Panc1 (cell line): ENCODE data around the gene TMEM107. TPM values are rescaled to one million over a fixed set of nuclear protein-coding genes. Genes with fewer than 3 reads are reported as not detected.

Experiments
- ATAC-seq: fragments of 200-7000 bp; cut with Tn5 transposase; 2 replicates; pipeline ENCODE4 v1.9.1; 2020; ENCODE audit warnings: mild to moderate bottlenecking, moderate library complexity
- BruUV-seq: library from RNA; stranded (reverse); fragments of 400-500 nt; replicated peaks from 2 replicates; lab custom pipeline; 2021; lab: Mats Ljungman, UMichigan
- CTCF ChIA-PET: fragments of 300-600 bp; sonication (Branson Sonifier 250); formaldehyde crosslinking; loops from one replicate; lab custom pipeline; 2022; ENCODE audit warnings: antibody characterized with exemption; lab: Charles Lee
- POLR2A ChIA-PET: fragments of 300-600 bp; sonication (Branson Sonifier 250); formaldehyde crosslinking; loops from one replicate; lab custom pipeline; 2022; ENCODE audit warnings: antibody characterized with exemption; lab: Charles Lee
- DNase-seq: peaks from one replicate; pipeline ENCODE4 v3.0.0-alpha.2; 2010; ENCODE audit warnings: low read depth, low spot score
- H3K27ac ChIP-seq: 2 replicates; pipeline ENCODE4 v1.5.1; 2011; ENCODE audit warnings: mild to moderate bottlenecking, low read length, inconsistent platforms
- H3K27me3 ChIP-seq: fragments of 200-500 bp; sonication (Bioruptor generic); 2 replicates; pipeline ENCODE4 v1.6.0; 2014; ENCODE audit warnings: low read length, inconsistent platforms; ENCODE audit not compliant: control insufficient read depth, insufficient read depth
- H3K36me3 ChIP-seq: fragments of 200-500 bp; sonication (Bioruptor generic); 2 replicates; pipeline ENCODE4 v1.5.1; 2014; ENCODE audit warnings: inconsistent platforms, mild to moderate bottlenecking, low read length, moderate library complexity; ENCODE audit not compliant: control insufficient read depth, insufficient read depth
- H3K4me1 ChIP-seq: 2 replicates; pipeline ENCODE4 v1.5.1; 2011; ENCODE audit warnings: inconsistent platforms, mild to moderate bottlenecking, low read length, moderate library complexity; ENCODE audit not compliant: control insufficient read depth, insufficient read depth
- H3K4me3 ChIP-seq, 2 experiments: 2 replicates each; pipeline ENCODE4 v1.5.1; 2011 to 2012; ENCODE audit warnings: low read depth in 2 of 2, low read length in 2 of 2, mild to moderate bottlenecking in 2 of 2, inconsistent platforms in 1 of 2, moderate library complexity in 1 of 2
- H3K9me3 ChIP-seq: fragments of 200-500 bp; sonication (Bioruptor generic); 2 replicates; pipeline ENCODE4 v1.5.1; 2014; ENCODE audit warnings: low read depth, mild to moderate bottlenecking, inconsistent platforms, low read length, moderate library complexity; ENCODE audit not compliant: control insufficient read depth, insufficient read depth
- POLR2AphosphoS5 ChIP-seq: IDR thresholded peaks from 2 replicates; pipeline ENCODE4 v1.6.1; 2012; ENCODE audit warnings: mild to moderate bottlenecking, low read depth, low read length, moderate library complexity
- REST ChIP-seq, 2 experiments: IDR thresholded peaks; 2 replicates each; pipeline ENCODE4 v1.6.1; 2011 to 2012; ENCODE audit warnings: low read depth in 2 of 2, control low read depth in 1 of 2, low read length in 1 of 2, mild to moderate bottlenecking in 1 of 2, moderate library complexity in 1 of 2; ENCODE audit not compliant: insufficient read depth in 1 of 2
- SIN3A ChIP-seq: IDR thresholded peaks from 2 replicates; pipeline ENCODE4 v1.6.1; 2012; ENCODE audit warnings: low read depth, mild to moderate bottlenecking, low read length, moderate library complexity, borderline replicate concordance; ENCODE audit not compliant: insufficient read depth
- TCF7L2 ChIP-seq: IDR thresholded peaks from 2 replicates; pipeline ENCODE4 v1.6.1; 2011; ENCODE audit warnings: mild to moderate bottlenecking, low read depth, low read length, inconsistent platforms
- in situ Hi-C: cut with HindIII; loops from 2 replicates; pipeline ENCODE4 v1.10.0; 2016; ENCODE audit warnings: low sequenced_read_pairs, low pct_unique_long_range_greater_than_20kb
- intact Hi-C: fragments of 100-400 bp; cut with micrococcal nuclease; formaldehyde crosslinking; loops from one replicate; pipeline ENCODE4 v1.10.0; 2022; ENCODE audit not compliant: unreplicated experiment
- total RNA-seq: library from RNA; stranded (reverse); gene quantifications from one replicate; pipeline ENCODE4 v1.2.1, GENCODE V29; 2021; ENCODE audit not compliant: unreplicated experiment
- TF ChIP-seq, protein P1 (sequence below): fragments of 450-650 bp; IDR thresholded peaks from 2 replicates; pipeline ENCODE4 v1.5.1; 2017; ENCODE audit warnings: mild to moderate bottlenecking

TMEM107 gene
- total RNA-seq, 1 experiment from 2014 or later = 10.6 TPM

GRCh38 chr17:8146381-8147140 lies 29.6 kb downstream of the TMEM107 start:
- in situ Hi-C loops = no loop called here
- Histone ChIP-seq H3K27me3 (no peaks in the 10 kb centered on the region), H3K4me3 (no peak overlapping the region), H3K4me1 (peaks cover 3% of the 10 kb centered on the region; the same call in 1 of the 2 replicates), H3K36me3 (no peaks in the 10 kb centered on the region; the same call in 1 of the 2 replicates), H3K27ac (no peak overlapping the region), H3K9me3 (no peaks in the 10 kb centered on the region)
- ChIA-PET POLR2A (no interaction called here), CTCF (no interaction called here)
- ATAC-seq (no peak), DNase-seq (no peak)
- BruUV-seq = no TSS peak
- intact Hi-C loops = no loop called here
- TF ChIP-seq REST (IDR thresholded peaks at IDR 0.05; ENCODE audit: insufficient read depth in 1 of 2, low read depth in 2 of 2, low read length in 1 of 2) (no peak), POLR2AphosphoS5 (no peak), TCF7L2 (no peak), SIN3A (no peak)
- TF ChIP-seq, protein P1, sequence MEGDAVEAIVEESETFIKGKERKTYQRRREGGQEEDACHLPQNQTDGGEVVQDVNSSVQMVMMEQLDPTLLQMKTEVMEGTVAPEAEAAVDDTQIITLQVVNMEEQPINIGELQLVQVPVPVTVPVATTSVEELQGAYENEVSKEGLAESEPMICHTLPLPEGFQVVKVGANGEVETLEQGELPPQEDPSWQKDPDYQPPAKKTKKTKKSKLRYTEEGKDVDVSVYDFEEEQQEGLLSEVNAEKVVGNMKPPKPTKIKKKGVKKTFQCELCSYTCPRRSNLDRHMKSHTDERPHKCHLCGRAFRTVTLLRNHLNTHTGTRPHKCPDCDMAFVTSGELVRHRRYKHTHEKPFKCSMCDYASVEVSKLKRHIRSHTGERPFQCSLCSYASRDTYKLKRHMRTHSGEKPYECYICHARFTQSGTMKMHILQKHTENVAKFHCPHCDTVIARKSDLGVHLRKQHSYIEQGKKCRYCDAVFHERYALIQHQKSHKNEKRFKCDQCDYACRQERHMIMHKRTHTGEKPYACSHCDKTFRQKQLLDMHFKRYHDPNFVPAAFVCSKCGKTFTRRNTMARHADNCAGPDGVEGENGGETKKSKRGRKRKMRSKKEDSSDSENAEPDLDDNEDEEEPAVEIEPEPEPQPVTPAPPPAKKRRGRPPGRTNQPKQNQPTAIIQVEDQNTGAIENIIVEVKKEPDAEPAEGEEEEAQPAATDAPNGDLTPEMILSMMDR = no peak

GRCh38 chr17:8145811-8146210 lies 30.4 kb downstream of the TMEM107 start:
- TF ChIP-seq REST (IDR thresholded peaks at IDR 0.05; ENCODE audit: insufficient read depth in 1 of 2, low read depth in 2 of 2, low read length in 1 of 2) (no peak), POLR2AphosphoS5 (no peak), TCF7L2 (no peak), SIN3A (no peak)
- TF ChIP-seq, protein P1 = no peak
- no peak for DNase-seq
- POLR2A ChIA-PET = interaction anchor here (0.7 kb wide), 1 partner anchor 9 kb away, joined by 7 read pairs; no protein-coding TSS in a partner anchor
- in situ Hi-C loops (no loop called here), intact Hi-C loops (no loop called here)
- CTCF ChIA-PET = no interaction called here
- Histone ChIP-seq H3K9me3 (no peaks in the 10 kb centered on the region), H3K36me3 (no peaks in the 10 kb centered on the region; the same call in 1 of the 2 replicates), H3K27me3 (no peaks in the 10 kb centered on the region), H3K4me3 (no peak overlapping the region), H3K27ac (no peak overlapping the region), H3K4me1 (no peaks in the 10 kb centered on the region)
- BruUV-seq = no TSS peak
- ATAC-seq = no peak
